ENCODE measurements around the gene LPIN3.

LPIN3 gene

DNA sequence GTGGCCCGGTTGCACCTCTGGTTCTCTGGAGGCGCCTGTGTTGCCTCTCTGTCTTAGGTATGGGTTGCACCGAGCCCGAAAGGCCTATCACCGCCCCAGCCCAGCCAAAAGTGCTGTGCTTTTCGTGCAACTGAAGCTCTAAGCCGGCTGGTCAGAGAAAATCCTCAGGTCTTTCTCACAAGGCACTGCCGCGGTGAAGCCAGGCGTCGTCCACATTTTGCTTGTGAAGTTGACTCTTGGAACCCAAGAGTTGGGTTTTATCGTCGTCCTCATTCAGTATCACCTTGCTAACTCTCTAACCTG, 26.7 kb downstream of the LPIN3 start:
- Histone ChIP-seq H3K4me1 (ENCODE audit: control insufficient read depth in 1 of 2, insufficient read depth in 1 of 2, low read depth in 1 of 2, low read length in 1 of 2) (no peaks in the 10 kb centered on the region), H3K4me3 (ENCODE audit: low read depth in 1 of 2, low read length in 1 of 2) (no peak overlapping the region), H3K9me3 (no peaks in the 10 kb centered on the region), H3K27ac (no peak overlapping the region), H3K27me3 (peaks cover 85% of the 10 kb centered on the region), H3K36me3 (no peaks in the 10 kb centered on the region)
- TF ChIP-seq, protein P1, sequence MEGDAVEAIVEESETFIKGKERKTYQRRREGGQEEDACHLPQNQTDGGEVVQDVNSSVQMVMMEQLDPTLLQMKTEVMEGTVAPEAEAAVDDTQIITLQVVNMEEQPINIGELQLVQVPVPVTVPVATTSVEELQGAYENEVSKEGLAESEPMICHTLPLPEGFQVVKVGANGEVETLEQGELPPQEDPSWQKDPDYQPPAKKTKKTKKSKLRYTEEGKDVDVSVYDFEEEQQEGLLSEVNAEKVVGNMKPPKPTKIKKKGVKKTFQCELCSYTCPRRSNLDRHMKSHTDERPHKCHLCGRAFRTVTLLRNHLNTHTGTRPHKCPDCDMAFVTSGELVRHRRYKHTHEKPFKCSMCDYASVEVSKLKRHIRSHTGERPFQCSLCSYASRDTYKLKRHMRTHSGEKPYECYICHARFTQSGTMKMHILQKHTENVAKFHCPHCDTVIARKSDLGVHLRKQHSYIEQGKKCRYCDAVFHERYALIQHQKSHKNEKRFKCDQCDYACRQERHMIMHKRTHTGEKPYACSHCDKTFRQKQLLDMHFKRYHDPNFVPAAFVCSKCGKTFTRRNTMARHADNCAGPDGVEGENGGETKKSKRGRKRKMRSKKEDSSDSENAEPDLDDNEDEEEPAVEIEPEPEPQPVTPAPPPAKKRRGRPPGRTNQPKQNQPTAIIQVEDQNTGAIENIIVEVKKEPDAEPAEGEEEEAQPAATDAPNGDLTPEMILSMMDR (IDR thresholded peaks at IDR 0.05) = no peak

DNA sequence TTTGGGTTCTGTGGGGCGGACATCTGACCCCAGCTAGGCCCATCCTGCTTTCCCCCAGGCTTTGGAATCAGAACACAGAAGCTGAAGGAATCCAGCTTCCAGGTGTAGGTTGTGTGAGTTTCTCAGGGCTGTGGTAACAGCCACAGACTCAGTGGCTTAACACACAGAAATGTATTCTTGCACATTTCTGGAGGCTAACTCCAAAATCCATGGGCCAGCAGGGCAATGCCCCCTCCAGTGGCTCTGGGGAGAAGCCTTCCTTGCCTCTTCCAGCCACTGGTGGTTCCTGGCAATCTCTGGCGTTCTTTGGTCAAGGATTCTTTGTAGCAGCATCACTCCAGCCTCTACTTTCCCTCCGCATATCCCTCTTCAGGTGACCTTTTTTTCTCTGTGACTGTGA, 27.3 kb downstream of the LPIN3 start:
- no peak overlapping the region for H3K4me3 ChIP-seq (ENCODE audit: low read depth in 1 of 2, low read length in 1 of 2)
- TF ChIP-seq, protein P1 (IDR thresholded peaks at IDR 0.05) = no peak
- no peaks in the 10 kb centered on the region for H3K4me1 ChIP-seq (ENCODE audit: control insufficient read depth in 1 of 2, insufficient read depth in 1 of 2, low read depth in 1 of 2, low read length in 1 of 2)
- no peak overlapping the region for H3K27ac ChIP-seq
- peaks cover 88% of the 10 kb centered on the region for H3K27me3 ChIP-seq
- H3K9me3 ChIP-seq = no peaks in the 10 kb centered on the region
- H3K36me3 ChIP-seq = no peaks in the 10 kb centered on the region

- no peaks in the 10 kb centered on the region for H3K36me3 ChIP-seq
- peaks cover 90% of the 10 kb centered on the region for H3K27me3 ChIP-seq
- no peaks in the 10 kb centered on the region for H3K9me3 ChIP-seq
- no peaks in the 10 kb centered on the region for H3K4me1 ChIP-seq (ENCODE audit: control insufficient read depth in 1 of 2, insufficient read depth in 1 of 2, low read depth in 1 of 2, low read length in 1 of 2)
- H3K27ac ChIP-seq = no peak overlapping the region
- TF ChIP-seq, protein P1 (IDR thresholded peaks at IDR 0.05) = no peak
- H3K4me3 ChIP-seq (ENCODE audit: low read depth in 1 of 2, low read length in 1 of 2) = no peak overlapping the region
Measured at GRCh38 chr20:41369673-41370072, 29.1 kb downstream of the LPIN3 start.

DNA sequence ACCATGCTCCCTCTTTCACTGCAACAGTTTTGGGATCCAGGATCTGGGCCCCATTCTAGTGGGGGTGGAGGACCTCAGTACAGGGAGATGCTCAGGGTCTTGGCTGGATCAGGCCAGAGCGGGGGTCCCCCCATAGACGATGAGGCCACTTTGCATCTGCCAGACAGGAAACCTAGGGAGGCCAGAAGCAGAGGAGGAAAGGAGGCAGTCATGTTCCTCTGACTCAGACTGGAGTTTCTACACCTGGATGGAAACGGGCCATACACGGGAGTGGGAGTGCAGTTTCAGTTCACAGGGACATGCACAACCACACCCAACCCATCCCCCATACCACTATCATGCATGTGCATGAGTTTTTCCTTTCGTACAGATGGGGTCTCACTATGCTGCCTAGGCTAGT, 29.6 kb downstream of the LPIN3 start:
- H3K4me1 ChIP-seq (ENCODE audit: control insufficient read depth in 1 of 2, insufficient read depth in 1 of 2, low read depth in 1 of 2, low read length in 1 of 2) = no peaks in the 10 kb centered on the region
- peaks cover 90% of the 10 kb centered on the region for H3K27me3 ChIP-seq
- TF ChIP-seq, protein P1 (IDR thresholded peaks at IDR 0.05) = no peak
- H3K4me3 ChIP-seq (ENCODE audit: low read depth in 1 of 2, low read length in 1 of 2) = no peak overlapping the region
- no peaks in the 10 kb centered on the region for H3K36me3 ChIP-seq
- H3K27ac ChIP-seq = no peak overlapping the region
- H3K9me3 ChIP-seq = no peaks in the 10 kb centered on the region

DNA sequence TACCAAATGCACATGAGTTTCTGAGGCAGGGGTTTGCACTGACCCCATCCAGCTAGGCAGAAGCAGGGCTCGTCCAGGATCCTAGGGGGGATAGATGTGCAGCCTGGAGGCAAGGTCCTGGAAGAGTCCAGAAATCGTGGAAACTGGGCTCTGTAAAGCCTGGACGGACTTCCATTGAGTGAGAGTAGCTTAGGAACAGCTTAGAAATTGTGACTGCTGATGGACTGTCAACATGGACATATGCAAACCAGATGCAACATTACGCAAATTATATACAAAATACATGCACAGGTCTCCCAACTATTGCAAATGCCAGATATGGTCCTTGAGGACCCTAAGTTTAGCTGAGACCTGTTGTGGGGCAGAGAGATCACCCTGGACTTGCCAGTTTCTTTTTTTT, 30.8 kb downstream of the LPIN3 start:
- Histone ChIP-seq H3K27ac (no peak overlapping the region), H3K36me3 (no peaks in the 10 kb centered on the region), H3K9me3 (no peaks in the 10 kb centered on the region), H3K4me1 (ENCODE audit: control insufficient read depth in 1 of 2, insufficient read depth in 1 of 2, low read depth in 1 of 2, low read length in 1 of 2) (no peaks in the 10 kb centered on the region), H3K27me3 (peaks cover 90% of the 10 kb centered on the region), H3K4me3 (ENCODE audit: low read depth in 1 of 2, low read length in 1 of 2) (no peak overlapping the region)
- TF ChIP-seq, protein P1 (IDR thresholded peaks at IDR 0.05) = no peak

- H3K9me3 ChIP-seq = no peaks in the 10 kb centered on the region
- H3K27me3 ChIP-seq = peaks cover 91% of the 10 kb centered on the region
- H3K4me3 ChIP-seq (ENCODE audit: low read depth in 1 of 2, low read length in 1 of 2) = no peak overlapping the region
- TF ChIP-seq, protein P1 (IDR thresholded peaks at IDR 0.05) = no peak
- H3K4me1 ChIP-seq (ENCODE audit: control insufficient read depth in 1 of 2, insufficient read depth in 1 of 2, low read depth in 1 of 2, low read length in 1 of 2) = no peaks in the 10 kb centered on the region
- H3K27ac ChIP-seq = no peak overlapping the region
- H3K36me3 ChIP-seq = no peaks in the 10 kb centered on the region
Measured at GRCh38 chr20:41373251-41373783, 32.7 kb downstream of the LPIN3 start.
